ENCODE results near the gene KRTAP13-1. TPM values are rescaled to one million over a fixed set of nuclear protein-coding genes. Genes with fewer than 3 reads are reported as not detected.

KRTAP13-1 gene
- total and polyA plus RNA-seq, 4 donors, result not detected

DNA sequence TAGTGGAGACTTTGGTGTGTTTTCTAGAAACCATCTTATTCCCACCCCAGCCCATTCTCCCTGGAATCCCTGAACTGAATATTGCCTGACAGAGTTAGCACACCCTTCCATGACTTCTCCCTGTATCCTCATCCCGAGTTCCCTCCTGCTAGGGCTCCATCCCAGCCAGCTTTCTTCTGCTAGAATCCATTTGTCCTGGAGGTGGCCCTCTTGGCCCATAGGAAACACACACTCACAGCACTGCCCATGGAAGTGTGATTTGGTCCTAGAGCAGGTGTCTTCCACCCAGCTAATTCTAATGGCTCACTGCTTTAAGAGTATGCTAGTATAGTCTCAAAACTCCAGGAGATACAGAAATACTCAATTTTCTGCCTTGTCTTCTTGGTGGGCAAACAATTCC is 48.4 kb downstream of the KRTAP13-1 start:
- TF ChIP-seq GABPA (IDR thresholded peaks at IDR 0.05 in 1 of 2, conservative IDR thresholded peaks at IDR 0.05 in 1 of 2), result no peak
- TF ChIP-seq TAF1 (conservative IDR thresholded peaks at IDR 0.05), result no peak
- TF ChIP-seq FOXA2 (IDR thresholded peaks at IDR 0.05), result no peak
- TF ChIP-seq JUND (IDR thresholded peaks at IDR 0.05), result no peak
- no peak overlapping the region for H3K9ac ChIP-seq (ENCODE audit: low read depth in 1 of 2, low read length in 2 of 2)
- H3K4me3 ChIP-seq (ENCODE audit: low read depth in 1 of 3, low read length in 3 of 3), result no peak overlapping the region
- no peaks in the 10 kb centered on the region for H3K27me3 ChIP-seq (ENCODE audit: control insufficient read depth in 4 of 4, insufficient read depth in 4 of 4, low read length in 3 of 4)
- H3K4me1 ChIP-seq (ENCODE audit: control insufficient read depth in 4 of 4, insufficient read depth in 4 of 4, low read length in 3 of 4), result no peaks in the 10 kb centered on the region
- 41% methylated on average over 1 of the region's 1 CpG for WGBS
- no peak overlapping the region for H3K27ac ChIP-seq (ENCODE audit: low read depth in 1 of 2, low read length in 2 of 2)
- no peaks in the 10 kb centered on the region for H3K9me3 ChIP-seq (ENCODE audit: control insufficient read depth in 4 of 4, low read length in 3 of 4)
- no peaks in the 10 kb centered on the region for H3K36me3 ChIP-seq (ENCODE audit: control insufficient read depth in 4 of 4, insufficient read depth in 3 of 4, low read depth in 1 of 4, low read length in 3 of 4)
- no peak for DNase-seq (ENCODE audit: low spot score)

Small RNA genes within 50 kb of the gene (small RNA-seq; reads per million reads assigned to genes)
- not detected for gene KRTAP23-1
- gene MIR4327, result not detected

Other genes with a start within 250 kb of the KRTAP13-1 start
- gene CLDN17, start 229.2 kb upstream of the KRTAP13-1 start, total RNA-seq, result not detected
- gene CLDN17, start 229.2 kb upstream of the KRTAP13-1 start, polyA plus RNA-seq, result not detected
- not detected for gene CLDN8, start 179.9 kb upstream of the KRTAP13-1 start, total RNA-seq
- under 1 TPM in 1 of 2 donors, not detected in 1; 0.10 TPM for gene CLDN8, start 179.9 kb upstream of the KRTAP13-1 start, polyA plus RNA-seq
- not detected for gene KRTAP24-1, start 113.1 kb upstream of the KRTAP13-1 start, total RNA-seq
- gene KRTAP24-1, start 113.1 kb upstream of the KRTAP13-1 start, polyA plus RNA-seq, result not detected
- gene KRTAP25-1, start 106.5 kb upstream of the KRTAP13-1 start, total RNA-seq, result not detected
- gene KRTAP25-1, start 106.5 kb upstream of the KRTAP13-1 start, polyA plus RNA-seq, result not detected
- not detected for gene KRTAP26-1, start 75.7 kb upstream of the KRTAP13-1 start, total RNA-seq
- not detected for gene KRTAP26-1, start 75.7 kb upstream of the KRTAP13-1 start, polyA plus RNA-seq
- gene KRTAP27-1, start 58.3 kb upstream of the KRTAP13-1 start, total RNA-seq, result not detected
- gene KRTAP27-1, start 58.3 kb upstream of the KRTAP13-1 start, polyA plus RNA-seq, result not detected
- gene KRTAP23-1, start 47.4 kb upstream of the KRTAP13-1 start, total RNA-seq, result not detected
- not detected for gene KRTAP23-1, start 47.4 kb upstream of the KRTAP13-1 start, polyA plus RNA-seq
- gene KRTAP13-2, start 23.8 kb upstream of the KRTAP13-1 start, total RNA-seq, result not detected
- gene KRTAP13-2, start 23.8 kb upstream of the KRTAP13-1 start, polyA plus RNA-seq, result not detected
- gene KRTAP13-3, start 29.9 kb downstream of the KRTAP13-1 start, total RNA-seq, result not detected
- not detected for gene KRTAP13-3, start 29.9 kb downstream of the KRTAP13-1 start, polyA plus RNA-seq
- gene KRTAP13-4, start 34.2 kb downstream of the KRTAP13-1 start, total RNA-seq, result not detected
- gene KRTAP13-4, start 34.2 kb downstream of the KRTAP13-1 start, polyA plus RNA-seq, result not detected
- not detected for gene KRTAP15-1, start 44.2 kb downstream of the KRTAP13-1 start, total RNA-seq
- not detected for gene KRTAP15-1, start 44.2 kb downstream of the KRTAP13-1 start, polyA plus RNA-seq
- gene KRTAP19-1, start 84.3 kb downstream of the KRTAP13-1 start, total RNA-seq, result not detected
- not detected for gene KRTAP19-1, start 84.3 kb downstream of the KRTAP13-1 start, polyA plus RNA-seq
- not detected for gene KRTAP19-2, start 91.4 kb downstream of the KRTAP13-1 start, total RNA-seq
- not detected for gene KRTAP19-2, start 91.4 kb downstream of the KRTAP13-1 start, polyA plus RNA-seq
- gene KRTAP19-3, start 96.0 kb downstream of the KRTAP13-1 start, total RNA-seq, result not detected
- gene KRTAP19-3, start 96.0 kb downstream of the KRTAP13-1 start, polyA plus RNA-seq, result not detected
- not detected for gene KRTAP19-4, start 101.1 kb downstream of the KRTAP13-1 start, total RNA-seq
- gene KRTAP19-4, start 101.1 kb downstream of the KRTAP13-1 start, polyA plus RNA-seq, result not detected
- gene KRTAP19-5, start 106.1 kb downstream of the KRTAP13-1 start, total RNA-seq, result not detected
- gene KRTAP19-5, start 106.1 kb downstream of the KRTAP13-1 start, polyA plus RNA-seq, result not detected
- gene KRTAP19-6, start 145.8 kb downstream of the KRTAP13-1 start, total RNA-seq, result not detected
- gene KRTAP19-6, start 145.8 kb downstream of the KRTAP13-1 start, polyA plus RNA-seq, result not detected
- not detected for gene KRTAP19-7, start 165.3 kb downstream of the KRTAP13-1 start, total RNA-seq
- not detected for gene KRTAP19-7, start 165.3 kb downstream of the KRTAP13-1 start, polyA plus RNA-seq
- gene KRTAP22-2, start 194.4 kb downstream of the KRTAP13-1 start, total RNA-seq, result not detected
- not detected for gene KRTAP22-2, start 194.4 kb downstream of the KRTAP13-1 start, polyA plus RNA-seq
- not detected for gene KRTAP6-3, start 196.4 kb downstream of the KRTAP13-1 start, total RNA-seq
- gene KRTAP6-3, start 196.4 kb downstream of the KRTAP13-1 start, polyA plus RNA-seq, result not detected
- gene KRTAP6-2, start 202.9 kb downstream of the KRTAP13-1 start, total RNA-seq, result not detected
- not detected for gene KRTAP6-2, start 202.9 kb downstream of the KRTAP13-1 start, polyA plus RNA-seq
- gene KRTAP22-1, start 205.1 kb downstream of the KRTAP13-1 start, total RNA-seq, result not detected
- not detected for gene KRTAP22-1, start 205.1 kb downstream of the KRTAP13-1 start, polyA plus RNA-seq
- gene KRTAP6-1, start 217.9 kb downstream of the KRTAP13-1 start, total RNA-seq, result not detected
- gene KRTAP6-1, start 217.9 kb downstream of the KRTAP13-1 start, polyA plus RNA-seq, result not detected
- not detected for gene KRTAP20-1, start 220.4 kb downstream of the KRTAP13-1 start, total RNA-seq
- not detected for gene KRTAP20-1, start 220.4 kb downstream of the KRTAP13-1 start, polyA plus RNA-seq
- gene KRTAP20-4, start 224.6 kb downstream of the KRTAP13-1 start, total RNA-seq, result not detected
- not detected for gene KRTAP20-4, start 224.6 kb downstream of the KRTAP13-1 start, polyA plus RNA-seq
- gene KRTAP20-2, start 239.2 kb downstream of the KRTAP13-1 start, total RNA-seq, result not detected
- not detected for gene KRTAP20-2, start 239.2 kb downstream of the KRTAP13-1 start, polyA plus RNA-seq
- not detected for gene KRTAP20-3, start 246.8 kb downstream of the KRTAP13-1 start, total RNA-seq
- not detected for gene KRTAP20-3, start 246.8 kb downstream of the KRTAP13-1 start, polyA plus RNA-seq